Stimulated activated CD4-positive, alpha-beta T cell treated with anti-CD3 and anti-CD28 coated beads, Interleukin-15, amount 100 ng/mL, for 1 hour (primary cell): ENCODE measurements around the gene DDTL.

Experiments used
- DNase-seq, 2 donors: peaks; one replicate each; pipeline ENCODE4 v3.0.0-alpha.2; 2020; ENCODE audit warnings: low read depth in 1 of 2, low spot score in 1 of 2

DDTL gene

DNA sequence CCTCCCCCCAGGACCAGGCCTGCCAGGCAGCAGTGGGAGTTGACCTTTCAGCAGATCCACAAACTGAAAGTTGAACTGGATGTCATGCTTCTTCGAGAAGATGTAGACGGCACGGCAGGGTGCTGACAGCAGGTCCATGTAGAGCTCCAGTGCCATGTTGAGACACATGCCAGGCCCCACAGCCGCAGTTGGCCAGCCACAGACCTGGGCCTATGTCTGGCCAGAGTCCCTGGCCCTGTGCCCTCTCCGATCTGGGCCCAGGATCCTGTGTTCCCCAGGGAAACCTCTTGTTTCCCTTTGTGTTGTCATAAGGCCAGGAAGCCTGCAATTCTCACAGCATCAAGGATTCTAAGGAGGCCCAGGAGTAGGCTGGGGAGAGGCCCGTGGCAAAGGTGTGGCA lies 38.5 kb downstream of the DDTL start, which contains the start of gene GSTT4:
Gene GSTT4 (minus strand): TSS at position 253 of the 400 bp plus-strand sequence. CDS start 97 bp downstream, at position 156.
- DNase-seq = no peak

DNA sequence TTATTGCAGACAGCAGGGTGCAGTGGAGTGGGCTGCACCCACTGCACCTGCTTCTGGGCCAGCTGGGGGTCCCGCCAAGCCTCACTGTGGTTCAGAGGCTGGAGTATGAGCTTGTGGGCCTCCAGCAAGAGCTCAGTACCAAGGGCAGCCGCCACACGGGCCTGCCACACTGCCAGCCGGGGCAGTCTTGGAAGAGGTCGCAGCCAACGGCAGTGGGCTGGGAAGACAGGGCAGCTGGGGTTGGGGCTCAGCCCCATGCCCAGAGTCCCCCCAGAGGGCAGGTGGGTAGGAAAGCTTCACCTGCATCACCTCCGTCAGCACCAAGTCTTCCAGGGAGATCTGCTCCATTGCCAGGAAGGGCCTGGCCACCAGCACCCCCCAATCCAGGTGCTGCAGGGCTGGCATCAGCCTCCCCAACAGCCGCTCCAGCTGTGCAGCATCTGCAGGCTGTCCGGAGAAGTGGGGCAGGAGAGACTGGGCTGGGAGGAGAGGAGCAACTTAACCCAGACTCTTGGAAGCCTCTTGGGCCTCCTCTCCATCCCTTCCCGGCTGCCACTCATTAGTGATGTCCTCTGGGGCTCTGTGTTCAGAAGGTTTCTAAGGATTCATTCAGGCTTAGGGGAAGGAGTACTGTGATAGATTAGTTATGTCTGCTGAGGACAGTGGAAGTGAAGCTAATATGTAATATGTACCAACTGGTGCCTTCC lies 39.7 kb downstream of the DDTL start:
- no peak for DNase-seq

DNA sequence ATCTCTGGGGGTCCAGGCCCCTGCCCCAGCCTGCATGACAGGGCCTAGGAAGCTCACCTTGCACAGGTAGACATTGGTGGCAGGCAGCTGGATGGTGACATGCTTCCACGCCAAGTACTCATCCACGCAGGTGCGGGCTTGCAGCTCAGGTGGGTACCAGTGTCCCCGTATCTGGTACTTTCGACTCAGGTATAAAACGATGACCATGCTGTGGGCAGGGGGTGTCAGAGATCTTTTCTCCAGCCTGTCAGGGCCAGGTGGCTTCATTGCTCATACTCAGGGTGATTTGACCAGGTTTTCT lies 40.2 kb downstream of the DDTL start:
- no peak for DNase-seq

DNA sequence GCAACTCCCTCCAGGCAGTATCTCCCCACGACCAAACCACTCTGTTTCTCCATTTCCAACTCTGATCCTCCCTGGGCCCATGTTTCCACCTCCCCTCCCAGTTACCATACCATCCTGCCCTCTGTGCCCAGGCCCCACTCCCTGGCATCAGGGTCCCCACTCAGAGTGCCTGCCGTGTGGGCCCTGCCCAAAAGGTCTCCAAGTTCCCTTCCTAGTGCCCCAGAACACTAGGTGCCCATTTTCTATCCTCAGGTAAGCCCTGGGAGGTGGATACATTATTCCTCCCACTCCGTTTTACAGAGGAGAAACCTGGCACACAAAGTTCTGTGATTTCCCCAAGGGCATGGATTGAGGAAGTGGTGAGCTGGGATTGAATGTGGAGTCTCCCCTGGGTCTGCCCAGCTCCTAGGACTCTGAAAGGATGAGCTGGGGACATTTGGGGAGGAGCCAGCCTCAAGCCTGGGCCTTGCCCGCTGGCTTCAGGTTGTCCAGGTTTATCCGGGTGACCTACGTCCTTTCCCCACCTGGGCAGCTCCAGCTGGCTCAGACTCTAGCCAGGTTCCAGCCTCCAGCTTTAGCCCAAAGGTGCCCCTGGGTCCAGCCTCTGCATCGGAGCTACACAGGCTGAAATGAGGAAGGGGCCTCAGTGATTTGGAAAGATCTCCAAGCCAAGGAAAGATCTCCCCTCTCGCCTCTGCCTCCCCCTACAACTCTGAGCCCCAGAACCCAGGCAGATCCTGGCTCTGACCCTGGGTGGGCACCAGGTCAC lies 40.7 kb downstream of the DDTL start:
- no peak for DNase-seq

DNA sequence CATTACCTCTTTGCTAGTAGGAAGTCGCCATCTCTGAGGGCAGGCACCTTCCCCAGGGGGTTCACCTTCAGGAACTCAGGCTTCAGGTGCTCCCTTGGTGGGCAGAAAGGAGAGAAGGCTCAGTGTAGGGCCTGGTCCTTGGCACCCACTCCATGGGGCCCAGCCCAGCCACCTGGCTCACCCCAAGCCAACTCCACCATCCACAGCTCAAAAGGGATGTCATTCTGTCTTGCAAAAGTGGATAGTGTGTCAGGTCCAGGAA lies 41.3 kb downstream of the DDTL start:
- no peak for DNase-seq

DNA sequence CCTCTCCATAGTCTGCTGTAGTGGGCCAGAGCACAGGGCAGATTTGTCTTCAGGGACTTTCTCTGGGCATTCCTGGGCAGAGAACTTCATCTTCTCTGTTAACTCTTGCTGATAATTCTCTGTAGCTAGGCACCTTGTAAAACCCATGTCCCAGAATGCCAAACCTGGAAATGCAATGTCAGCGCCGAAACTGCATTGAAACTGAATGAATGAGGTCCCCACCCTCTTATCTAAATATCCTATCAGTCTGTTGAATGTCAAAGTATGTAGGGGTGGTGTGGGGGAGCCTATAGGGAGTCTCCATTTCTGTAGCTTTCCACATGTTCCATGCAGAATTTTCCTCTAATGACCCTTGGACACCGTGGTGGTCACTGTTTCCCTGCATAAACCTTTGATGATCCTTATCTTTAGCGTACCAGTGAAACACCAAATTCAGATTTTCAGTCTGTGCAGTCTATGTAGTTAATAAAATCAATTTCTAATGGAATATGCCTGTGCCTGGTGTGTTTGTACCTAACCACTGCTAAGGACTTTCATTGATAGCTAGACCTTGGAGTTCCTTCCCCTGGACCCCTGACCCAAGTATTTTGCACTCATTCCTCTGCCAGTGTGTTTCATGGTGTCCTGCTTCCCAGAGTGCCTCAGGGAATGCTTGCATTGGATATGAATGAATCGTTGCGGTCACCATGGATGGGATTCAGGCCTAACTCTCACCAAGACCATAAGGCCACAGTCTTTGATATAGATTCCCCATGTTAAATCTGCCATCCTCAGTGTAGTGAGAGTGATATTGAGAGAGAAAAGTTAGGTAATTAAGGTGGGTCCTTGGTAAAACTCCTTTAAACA lies 41.9 kb downstream of the DDTL start:
- DNase-seq = no peak

DNA sequence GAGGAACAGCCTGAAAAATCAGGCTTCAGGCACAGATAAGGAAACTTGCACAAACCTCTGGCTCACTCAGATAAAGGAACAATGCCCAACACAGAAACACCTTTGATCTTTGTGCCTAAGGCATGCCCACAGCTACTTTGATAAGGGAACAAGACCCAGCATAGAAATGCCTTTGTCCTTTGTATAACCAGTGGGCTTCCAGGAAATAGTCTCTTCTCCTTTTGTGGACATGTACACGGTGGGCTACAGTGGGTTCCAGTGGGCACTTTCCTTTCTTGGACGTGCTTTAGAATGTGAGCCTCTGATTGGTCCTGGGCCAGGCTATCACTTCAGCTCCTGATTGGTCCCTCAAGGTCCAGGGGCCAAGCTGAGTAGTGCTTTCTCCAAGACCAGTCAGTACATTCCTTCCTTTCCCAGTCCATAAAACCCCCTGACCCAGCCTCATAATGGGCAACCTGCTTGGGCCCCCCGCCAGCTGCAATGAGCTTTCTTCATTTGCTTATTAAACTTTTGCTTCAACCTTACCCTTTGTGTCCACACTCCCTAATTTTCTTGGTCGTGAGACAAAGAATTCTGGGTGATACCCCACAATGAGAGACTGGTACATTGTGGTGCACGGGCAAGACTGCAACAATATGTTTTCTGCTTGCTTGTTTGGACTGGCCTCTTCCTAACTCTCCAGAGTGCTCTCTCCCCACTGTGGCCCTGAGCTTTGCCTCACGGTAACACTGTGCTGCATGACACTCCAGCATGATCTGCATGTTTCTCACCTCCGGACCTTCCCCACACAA lies 42.7 kb downstream of the DDTL start:
- no peak for DNase-seq

DNA sequence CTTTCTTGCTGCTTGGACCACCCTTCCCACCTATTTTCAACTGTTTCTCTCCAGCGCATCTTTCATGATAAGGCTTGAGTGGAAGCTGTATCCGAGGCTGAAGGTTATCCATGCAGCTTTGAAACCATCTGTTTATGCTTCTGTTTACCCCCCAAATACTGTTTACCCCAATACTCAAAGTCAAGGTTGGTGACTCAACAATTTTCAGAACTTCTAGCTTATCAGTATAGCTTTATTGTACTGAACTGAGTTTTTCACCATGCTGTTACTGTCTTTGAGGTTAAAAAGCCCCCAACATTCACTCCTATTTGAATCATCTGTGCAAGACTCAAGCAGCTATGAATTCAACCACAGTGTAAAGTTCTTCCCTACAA lies 43.3 kb downstream of the DDTL start:
- no peak for DNase-seq

DNA sequence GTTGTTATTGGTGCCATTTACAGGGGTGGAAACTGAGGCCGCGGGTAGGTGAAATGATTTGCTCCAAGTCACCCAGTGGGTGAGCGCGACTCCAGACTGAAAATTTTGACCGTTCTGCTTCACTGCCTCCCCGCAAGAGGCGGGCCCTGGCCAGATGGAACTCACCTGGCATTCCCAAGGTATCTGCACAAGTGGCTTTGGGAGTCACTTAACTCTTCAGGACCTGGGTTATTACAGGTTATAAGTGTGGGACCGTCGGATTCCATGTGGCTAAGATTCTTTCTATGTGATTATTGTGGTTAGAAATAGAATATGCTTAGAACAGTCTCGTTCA lies 45.0 kb downstream of the DDTL start:
- DNase-seq = no peak

DNA sequence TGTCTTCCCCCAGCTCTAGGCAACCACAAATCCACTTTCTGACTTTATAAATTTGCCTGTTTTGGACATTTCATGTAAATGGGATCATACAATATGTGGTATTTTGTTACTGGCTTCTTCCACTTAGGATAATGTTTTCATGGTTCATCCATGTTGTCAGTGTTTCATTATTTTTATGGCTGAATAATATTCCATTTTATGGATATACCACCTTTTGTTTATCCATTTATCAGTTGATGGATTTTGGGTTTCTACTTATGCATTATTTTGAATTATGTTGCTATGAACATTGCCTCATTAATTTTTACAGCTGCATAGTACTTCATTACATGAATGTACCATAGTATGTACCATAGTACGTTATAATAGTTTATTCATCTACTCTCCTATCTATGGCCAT lies 49.5 kb downstream of the DDTL start:
- DNase-seq = no peak

DNA sequence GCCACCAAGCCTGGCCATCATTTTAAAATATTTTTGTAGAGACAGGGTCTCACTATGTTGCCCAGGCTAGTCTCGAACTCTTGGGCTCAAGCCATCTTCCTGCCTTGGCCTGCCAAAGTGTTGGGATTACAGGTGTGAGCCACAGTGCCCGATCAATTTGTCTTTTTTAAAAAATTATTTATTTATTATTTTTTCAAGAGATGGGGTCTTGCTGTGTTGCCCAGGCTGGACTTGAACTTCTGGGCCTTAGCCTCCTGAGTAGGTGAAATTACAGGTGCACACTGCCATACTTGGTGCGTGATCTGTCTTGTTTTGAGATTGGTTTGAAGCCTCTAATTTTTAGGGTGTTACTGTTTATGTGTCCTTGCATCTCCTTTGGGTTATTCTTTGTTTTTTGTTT lies 54.6 kb downstream of the DDTL start:
- DNase-seq = no peak
